HepG2 (cell line): ENCODE results near the gene SEC24D.

ENCODE experiments used
- TF ChIP-seq, protein P1 (sequence below): sonication (generic); formaldehyde crosslinking; IDR thresholded peaks from 2 replicates; pipeline ENCODE4 v1.4.0; 2020; ENCODE audit warnings: missing genetic modification reagents
- TF ChIP-seq, protein P2 (sequence below): sonication (generic); formaldehyde crosslinking; IDR thresholded peaks from 2 replicates; pipeline ENCODE4 v1.5.1; 2020; ENCODE audit warnings: mild to moderate bottlenecking, missing genetic modification reagents
- TF ChIP-seq, protein P3 (sequence below): sonication (generic); formaldehyde crosslinking; IDR thresholded peaks from 2 replicates; pipeline ENCODE4 v1.5.0; 2020; ENCODE audit warnings: mild to moderate bottlenecking, missing genetic modification reagents, moderate library complexity
- TF ChIP-seq, protein P4 (sequence below): sonication (generic); formaldehyde crosslinking; IDR thresholded peaks from 2 replicates; pipeline ENCODE4 v1.4.0; 2020; ENCODE audit warnings: missing genetic modification reagents, low read depth, mild to moderate bottlenecking, borderline replicate concordance

DNA sequence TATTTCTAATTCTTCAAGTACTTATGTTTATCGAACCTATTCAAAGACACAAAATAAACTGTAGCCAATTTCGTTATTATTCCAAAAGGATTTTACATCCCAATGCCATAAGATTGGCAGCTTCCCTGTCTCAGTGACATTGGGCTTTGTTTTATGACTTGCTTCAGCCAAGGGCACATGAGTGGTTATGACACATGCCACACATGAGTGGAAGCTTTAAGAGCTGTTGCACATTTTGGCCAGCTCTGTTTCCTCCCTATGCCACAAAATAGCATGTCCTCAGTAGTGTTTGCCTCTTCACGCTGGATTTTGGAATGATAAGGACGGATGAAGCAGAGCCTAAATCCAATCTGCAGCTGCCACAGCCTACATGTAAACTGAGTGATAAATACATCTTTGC, 21.9 kb downstream of the SEC24D start:
- TF ChIP-seq, protein P1, sequence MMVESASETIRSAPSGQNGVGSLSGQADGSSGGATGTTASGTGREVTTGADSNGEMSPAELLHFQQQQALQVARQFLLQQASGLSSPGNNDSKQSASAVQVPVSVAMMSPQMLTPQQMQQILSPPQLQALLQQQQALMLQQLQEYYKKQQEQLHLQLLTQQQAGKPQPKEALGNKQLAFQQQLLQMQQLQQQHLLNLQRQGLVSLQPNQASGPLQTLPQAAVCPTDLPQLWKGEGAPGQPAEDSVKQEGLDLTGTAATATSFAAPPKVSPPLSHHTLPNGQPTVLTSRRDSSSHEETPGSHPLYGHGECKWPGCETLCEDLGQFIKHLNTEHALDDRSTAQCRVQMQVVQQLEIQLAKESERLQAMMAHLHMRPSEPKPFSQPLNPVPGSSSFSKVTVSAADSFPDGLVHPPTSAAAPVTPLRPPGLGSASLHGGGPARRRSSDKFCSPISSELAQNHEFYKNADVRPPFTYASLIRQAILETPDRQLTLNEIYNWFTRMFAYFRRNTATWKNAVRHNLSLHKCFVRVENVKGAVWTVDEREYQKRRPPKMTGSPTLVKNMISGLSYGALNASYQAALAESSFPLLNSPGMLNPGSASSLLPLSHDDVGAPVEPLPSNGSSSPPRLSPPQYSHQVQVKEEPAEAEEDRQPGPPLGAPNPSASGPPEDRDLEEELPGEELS (CRISPR knock-in tag) = no peak
- TF ChIP-seq, protein P2, sequence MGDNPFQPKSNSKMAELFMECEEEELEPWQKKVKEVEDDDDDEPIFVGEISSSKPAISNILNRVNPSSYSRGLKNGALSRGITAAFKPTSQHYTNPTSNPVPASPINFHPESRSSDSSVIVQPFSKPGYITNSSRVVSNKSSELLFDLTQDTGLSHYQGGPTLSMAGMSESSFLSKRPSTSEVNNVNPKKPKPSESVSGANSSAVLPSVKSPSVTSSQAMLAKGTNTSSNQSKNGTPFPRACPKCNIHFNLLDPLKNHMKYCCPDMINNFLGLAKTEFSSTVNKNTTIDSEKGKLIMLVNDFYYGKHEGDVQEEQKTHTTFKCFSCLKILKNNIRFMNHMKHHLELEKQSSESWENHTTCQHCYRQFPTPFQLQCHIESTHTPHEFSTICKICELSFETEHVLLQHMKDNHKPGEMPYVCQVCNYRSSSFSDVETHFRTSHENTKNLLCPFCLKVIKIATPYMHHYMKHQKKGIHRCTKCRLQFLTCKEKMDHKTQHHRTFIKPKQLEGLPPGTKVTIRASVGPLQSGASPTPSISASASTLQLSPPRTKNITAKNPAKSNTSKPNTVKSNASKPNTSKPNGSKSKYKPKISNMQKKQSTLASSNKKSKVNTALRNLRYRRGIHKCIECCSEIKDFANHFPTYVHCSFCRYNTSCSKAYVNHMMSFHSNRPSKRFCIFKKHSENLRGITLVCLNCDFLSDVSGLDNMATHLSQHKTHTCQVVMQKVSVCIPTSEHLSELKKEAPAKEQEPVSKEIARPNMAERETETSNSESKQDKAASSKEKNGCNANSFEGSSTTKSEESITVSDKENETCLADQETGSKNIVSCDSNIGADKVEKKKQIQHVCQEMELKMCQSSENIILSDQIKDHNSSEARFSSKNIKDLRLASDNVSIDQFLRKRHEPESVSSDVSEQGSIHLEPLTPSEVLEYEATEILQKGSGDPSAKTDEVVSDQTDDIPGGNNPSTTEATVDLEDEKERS (CRISPR knock-in tag) = no peak
- TF ChIP-seq, protein P3, sequence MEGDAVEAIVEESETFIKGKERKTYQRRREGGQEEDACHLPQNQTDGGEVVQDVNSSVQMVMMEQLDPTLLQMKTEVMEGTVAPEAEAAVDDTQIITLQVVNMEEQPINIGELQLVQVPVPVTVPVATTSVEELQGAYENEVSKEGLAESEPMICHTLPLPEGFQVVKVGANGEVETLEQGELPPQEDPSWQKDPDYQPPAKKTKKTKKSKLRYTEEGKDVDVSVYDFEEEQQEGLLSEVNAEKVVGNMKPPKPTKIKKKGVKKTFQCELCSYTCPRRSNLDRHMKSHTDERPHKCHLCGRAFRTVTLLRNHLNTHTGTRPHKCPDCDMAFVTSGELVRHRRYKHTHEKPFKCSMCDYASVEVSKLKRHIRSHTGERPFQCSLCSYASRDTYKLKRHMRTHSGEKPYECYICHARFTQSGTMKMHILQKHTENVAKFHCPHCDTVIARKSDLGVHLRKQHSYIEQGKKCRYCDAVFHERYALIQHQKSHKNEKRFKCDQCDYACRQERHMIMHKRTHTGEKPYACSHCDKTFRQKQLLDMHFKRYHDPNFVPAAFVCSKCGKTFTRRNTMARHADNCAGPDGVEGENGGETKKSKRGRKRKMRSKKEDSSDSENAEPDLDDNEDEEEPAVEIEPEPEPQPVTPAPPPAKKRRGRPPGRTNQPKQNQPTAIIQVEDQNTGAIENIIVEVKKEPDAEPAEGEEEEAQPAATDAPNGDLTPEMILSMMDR (CRISPR knock-in tag) = no peak
- TF ChIP-seq, protein P4, sequence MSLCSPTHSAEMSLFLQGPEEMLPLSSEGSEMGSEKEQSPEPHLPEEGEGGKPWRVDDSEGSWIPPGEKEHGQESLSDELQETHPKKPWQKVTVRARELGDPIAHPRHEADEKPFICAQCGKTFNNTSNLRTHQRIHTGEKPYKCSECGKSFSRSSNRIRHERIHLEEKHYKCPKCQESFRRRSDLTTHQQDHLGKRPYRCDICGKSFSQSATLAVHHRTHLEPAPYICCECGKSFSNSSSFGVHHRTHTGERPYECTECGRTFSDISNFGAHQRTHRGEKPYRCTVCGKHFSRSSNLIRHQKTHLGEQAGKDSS (CRISPR knock-in tag) = no peak
